RWPE1 (cell line): ENCODE results near the gene RCAN2.

Source experiments
- CTCF ChIA-PET: fragments of 350-600 bp; sonication (Branson Sonifier 250); formaldehyde crosslinking; extraction: SDS; loops from one replicate; lab custom pipeline; 2021; lab: Yijun Ruan, JAX
- POLR2A ChIA-PET: fragments of 400-600 bp; formaldehyde crosslinking; extraction: SDS; loops from one replicate; lab custom pipeline; 2020; ENCODE audit warnings: antibody characterized with exemption; ENCODE audit not compliant: low non-redundant PET; lab: Yijun Ruan, JAX
- DNase-seq: peaks from one replicate; pipeline ENCODE4 v3.0.0; 2012; ENCODE audit warnings: low spot score
- H3K27ac ChIP-seq: fragments of 450-650 bp; 2 replicates; pipeline ENCODE4 v1.5.1; 2017
- CTCF ChIP-seq: fragments of 450-650 bp; conservative IDR thresholded peaks from 2 replicates; pipeline ENCODE4 v1.5.1; 2017; ENCODE audit warnings: low read depth, mild to moderate bottlenecking

Gene RCAN2

DNA sequence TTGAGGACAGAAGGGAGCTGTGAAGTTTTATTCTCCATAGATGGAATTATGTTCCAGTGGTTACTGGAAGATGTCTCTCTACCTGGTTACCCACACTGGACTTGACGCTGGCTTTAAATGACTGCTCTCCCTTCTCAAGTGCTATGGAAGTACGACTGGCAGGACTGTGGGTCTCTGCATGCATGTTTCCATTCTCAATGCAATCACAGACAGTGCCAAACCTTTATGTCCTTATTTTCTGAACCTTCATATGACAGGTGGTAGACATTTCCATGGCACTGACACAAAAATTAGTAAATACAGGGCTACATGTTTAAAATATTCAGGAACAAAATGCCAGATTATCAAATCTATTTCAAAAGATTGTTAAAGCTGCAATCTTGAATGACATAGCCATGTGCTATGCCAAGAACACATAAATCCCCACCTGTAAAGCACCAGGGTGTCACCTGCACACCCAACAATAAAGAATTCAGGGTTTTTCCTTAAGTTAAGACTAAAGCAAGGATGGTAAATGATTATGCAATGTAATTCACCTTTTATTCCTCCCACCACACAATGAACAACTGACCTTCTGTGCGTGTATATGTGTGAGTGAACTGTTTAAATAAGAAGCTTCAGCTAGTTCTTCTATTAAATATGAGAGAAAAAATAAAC lies 167.2 kb downstream of the RCAN2 start:
- DNase-seq = no peak
- H3K27ac ChIP-seq = no peak overlapping the region
- ChIA-PET POLR2A (no interaction called here), CTCF (no interaction called here)
- no peak for TF ChIP-seq CTCF

- DNase-seq = peak; percentile 55
- no peak for TF ChIP-seq CTCF
- CTCF ChIA-PET = no interaction called here
- no peak overlapping the region for H3K27ac ChIP-seq
- POLR2A ChIA-PET = no interaction called here
These were observed 167.8 kb downstream of the RCAN2 start for GRCh38 chr6:46323312-46323965.

DNA sequence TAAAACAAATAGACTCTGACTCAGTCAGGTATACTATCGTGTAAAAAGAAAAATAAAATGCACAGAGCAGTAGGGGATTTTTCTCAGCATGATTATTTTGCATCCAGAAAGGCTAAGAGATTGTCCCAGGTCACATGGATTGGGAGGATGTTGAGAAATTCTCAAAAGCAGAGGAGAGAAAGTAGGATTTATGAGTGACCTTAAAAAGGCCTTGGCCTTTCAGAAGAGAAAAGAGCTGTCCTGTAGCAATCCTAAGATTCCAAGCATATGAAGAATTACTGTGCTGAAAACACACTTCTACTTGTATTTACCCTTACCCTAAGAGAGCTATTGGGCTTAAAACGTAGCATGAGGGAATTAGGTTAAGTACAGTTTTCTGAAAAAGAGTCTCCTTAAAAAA lies 170.7 kb downstream of the RCAN2 start:
- CTCF ChIA-PET = no interaction called here
- no peak overlapping the region for H3K27ac ChIP-seq
- no peak for TF ChIP-seq CTCF
- DNase-seq = no peak
- POLR2A ChIA-PET = no interaction called here

- ChIA-PET CTCF (no interaction called here), POLR2A (no interaction called here)
- DNase-seq = no peak
- no peak overlapping the region for H3K27ac ChIP-seq
- TF ChIP-seq CTCF = no peak
These were observed 175.7 kb downstream of the RCAN2 start for GRCh38 chr6:46315589-46315988.

- ChIA-PET POLR2A (no interaction called here), CTCF (no interaction called here)
- no peak for TF ChIP-seq CTCF
- no peak overlapping the region for H3K27ac ChIP-seq
- no peak for DNase-seq
These were observed 178.6 kb downstream of the RCAN2 start for GRCh38 chr6:46312654-46313053.

- H3K27ac ChIP-seq = no peak overlapping the region
- CTCF ChIA-PET = interaction anchor here (0.8 kb wide), 1 partner anchor 272 kb away, joined by 4 read pairs; no protein-coding TSS in a partner anchor
- POLR2A ChIA-PET = no interaction called here
- DNase-seq = no peak
- TF ChIP-seq CTCF = no peak
These were observed 181.1 kb downstream of the RCAN2 start for GRCh38 chr6:46310196-46310595.
